ENCODE measurements around the gene GALR1. TPM values are rescaled to one million over a fixed set of nuclear protein-coding genes. Genes with fewer than 3 reads are reported as not detected.

The GALR1 gene
- total RNA-seq, 2 donors from 2014 or later: 0.04 to 0.07 TPM

GRCh38 chr18:77316008-77316407, 66.4 kb downstream of the GALR1 start:
- DNase-seq (ENCODE audit: low spot score): no peak
- no peak overlapping the region for H3K27ac ChIP-seq
- no peaks in the 10 kb centered on the region for H3K36me3 ChIP-seq
- H3K27me3 ChIP-seq: no peaks in the 10 kb centered on the region
- no peaks in the 10 kb centered on the region for H3K9me3 ChIP-seq
- peaks cover 0 to 5% of the 10 kb centered on the region in 2 donors for H3K4me1 ChIP-seq
- no peak overlapping the region for H3K4me3 ChIP-seq
- TF ChIP-seq CTCF (IDR thresholded peaks at IDR 0.05): no peak

GRCh38 chr18:77316641-77317040, 67.0 kb downstream of the GALR1 start:
- DNase-seq (ENCODE audit: low spot score): no peak
- Histone ChIP-seq H3K4me3 (no peak overlapping the region), H3K36me3 (no peaks in the 10 kb centered on the region), H3K9me3 (no peaks in the 10 kb centered on the region), H3K4me1 (peaks cover 0 to 7% of the 10 kb centered on the region in 2 donors), H3K27ac (no peak overlapping the region), H3K27me3 (no peaks in the 10 kb centered on the region)
- TF ChIP-seq CTCF (IDR thresholded peaks at IDR 0.05): no peak

- H3K4me3 ChIP-seq: no peak overlapping the region
- no peaks in the 10 kb centered on the region for H3K36me3 ChIP-seq
- TF ChIP-seq CTCF (IDR thresholded peaks at IDR 0.05): no peak
- H3K4me1 ChIP-seq: peaks cover 0 to 24% of the 10 kb centered on the region in 2 donors
- no peak for DNase-seq (ENCODE audit: low spot score)
- no peaks in the 10 kb centered on the region for H3K27me3 ChIP-seq
- peak overlapping the region in 1 of 2 donors; percentile 10 for H3K27ac ChIP-seq
- no peaks in the 10 kb centered on the region for H3K9me3 ChIP-seq
These were observed 71.4 kb downstream of the GALR1 start for GRCh38 chr18:77320971-77321559.

- H3K9me3 ChIP-seq: no peaks in the 10 kb centered on the region
- H3K36me3 ChIP-seq: no peaks in the 10 kb centered on the region
- no peak overlapping the region for H3K4me3 ChIP-seq
- TF ChIP-seq CTCF (IDR thresholded peaks at IDR 0.05): no peak
- H3K27ac ChIP-seq: no peak overlapping the region
- peaks cover 0 to 24% of the 10 kb centered on the region in 2 donors for H3K4me1 ChIP-seq
- no peaks in the 10 kb centered on the region for H3K27me3 ChIP-seq
- no peak for DNase-seq (ENCODE audit: low spot score)
These were observed 72.5 kb downstream of the GALR1 start for GRCh38 chr18:77321823-77322805.

- no peak for DNase-seq (ENCODE audit: low spot score)
- TF ChIP-seq CTCF (IDR thresholded peaks at IDR 0.05): no peak
These were observed 74.1 kb downstream of the GALR1 start for GRCh38 chr18:77323640-77324299.

More at GRCh38 chr18:77323640-77324299, 74.1 kb downstream of the GALR1 start:
- H3K36me3 ChIP-seq: no peaks in the 10 kb centered on the region
- H3K27ac ChIP-seq: peak overlapping the region; percentile 20 to 35
- H3K4me1 ChIP-seq: peaks cover 0 to 24% of the 10 kb centered on the region in 2 donors
- no peaks in the 10 kb centered on the region for H3K27me3 ChIP-seq
- H3K9me3 ChIP-seq: no peaks in the 10 kb centered on the region
- no peak overlapping the region for H3K4me3 ChIP-seq

Other genes starting within 250 kb of the GALR1 start
- gene MBP, start 117.1 kb upstream of the GALR1 start, total RNA-seq: 10 to 100 TPM; 15.4 to 15.8 TPM